DND-41 (cell line): ENCODE measurements around the gene KAT6B.

Experiments
- ATAC-seq: fragments of 200-7000 bp; cut with Tn5 transposase; 3 replicates; pipeline ENCODE4 v1.9.1; 2021; ENCODE audit warnings: low read depth; ENCODE audit not compliant: insufficient read depth
- DNase-seq: peaks from one replicate; pipeline ENCODE4 v3.0.0-alpha.2; 2020
- H2AFZ ChIP-seq: 2 replicates; pipeline ENCODE4 v1.6.0; 2012; ENCODE audit warnings: low read depth, low read length
- H3K27ac ChIP-seq: 2 replicates; pipeline ENCODE4 v1.5.1; 2012; ENCODE audit warnings: low read length, inconsistent platforms
- H3K27me3 ChIP-seq: fragments of 200-600 bp; sonication (generic); 2 replicates; pipeline ENCODE4 v1.6.0; 2012; ENCODE audit warnings: low read length, mild to moderate bottlenecking, inconsistent platforms; ENCODE audit not compliant: insufficient read depth, poor library complexity
- H3K36me3 ChIP-seq: 2 replicates; pipeline ENCODE4 v1.5.1; 2012; ENCODE audit warnings: low read length, inconsistent platforms; ENCODE audit not compliant: insufficient read depth
- H3K4me1 ChIP-seq: 2 replicates; pipeline ENCODE4 v1.5.1; 2012; ENCODE audit warnings: mild to moderate bottlenecking, low read length; ENCODE audit not compliant: insufficient read depth
- H3K4me2 ChIP-seq: 2 replicates; pipeline ENCODE4 v1.6.0; 2012; ENCODE audit warnings: mild to moderate bottlenecking, moderate library complexity, low read length, inconsistent platforms; ENCODE audit not compliant: insufficient read depth
- H3K4me3 ChIP-seq, 2 experiments: fragments of 200-600 bp in 1 of 2; shearing (Covaris generic) in 1 of 2; 2 replicates each; pipeline ENCODE4 v1.5.1; 2012 to 2016; ENCODE audit warnings: inconsistent platforms in 2 of 2, low read length in 2 of 2, mild to moderate bottlenecking in 2 of 2, low read depth in 1 of 2, moderate library complexity in 1 of 2
- H3K79me2 ChIP-seq: 2 replicates; pipeline ENCODE4 v1.6.0; 2012; ENCODE audit warnings: low read length, inconsistent platforms; ENCODE audit not compliant: insufficient read depth
- H3K9ac ChIP-seq: 2 replicates; pipeline ENCODE4 v1.6.0; 2012; ENCODE audit warnings: low read depth, mild to moderate bottlenecking, inconsistent platforms, low read length, moderate library complexity
- H3K9me3 ChIP-seq: 2 replicates; pipeline ENCODE4 v1.5.1; 2012; ENCODE audit warnings: low read length, moderate library complexity, mild to moderate bottlenecking, inconsistent platforms; ENCODE audit not compliant: insufficient read depth, severe bottlenecking
- H4K20me1 ChIP-seq: 2 replicates; pipeline ENCODE4 v1.6.0; 2012; ENCODE audit warnings: low read length; ENCODE audit not compliant: insufficient read depth
- EZH2 ChIP-seq: IDR thresholded peaks from 3 replicates; pipeline ENCODE4 v1.6.1; 2012; ENCODE audit warnings: borderline replicate concordance, low read depth, mild to moderate bottlenecking, moderate library complexity, low read length, inconsistent platforms; ENCODE audit not compliant: severe bottlenecking
- TF ChIP-seq, protein P1 (sequence below): IDR thresholded peaks from 2 replicates; pipeline ENCODE4 v1.5.1; 2012; ENCODE audit warnings: borderline replicate concordance, low read length, moderate library complexity, mild to moderate bottlenecking; ENCODE audit not compliant: poor library complexity, severe bottlenecking; ENCODE audit errors: extremely low read depth

The KAT6B gene

DNA sequence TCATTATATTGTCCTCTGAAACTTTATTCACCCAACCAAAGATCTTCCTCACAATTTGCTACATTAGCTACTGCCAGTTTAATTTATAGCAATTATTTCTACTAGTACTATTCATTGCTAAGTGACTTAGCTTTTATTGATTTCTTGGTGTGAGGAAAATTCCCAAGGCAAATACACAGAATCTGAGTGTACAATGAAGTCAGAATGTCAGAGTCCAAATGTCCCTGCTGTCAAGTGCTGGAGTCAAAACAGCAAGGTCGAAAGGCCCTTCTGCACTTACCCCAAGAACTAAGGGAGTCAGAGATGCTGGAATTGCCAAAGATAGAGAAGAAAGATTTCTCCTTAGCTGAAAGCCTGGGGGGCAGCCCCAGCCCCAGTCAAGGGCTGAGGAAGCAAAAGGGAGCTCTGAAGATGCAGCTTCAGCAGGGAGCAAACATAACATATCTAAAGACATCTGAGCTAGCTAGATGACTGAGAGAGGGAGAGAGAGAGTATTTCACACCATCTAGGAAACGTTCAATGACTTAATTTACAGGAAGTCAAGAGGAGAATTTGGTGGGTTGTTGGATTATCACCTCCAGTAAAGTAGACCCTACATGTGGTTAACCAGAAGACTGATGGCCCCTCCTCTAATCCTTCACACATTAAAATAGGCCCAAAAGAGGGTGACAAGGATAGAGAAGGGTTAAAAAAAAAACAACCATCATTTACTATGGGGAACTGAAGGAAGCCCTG, 248.5 kb downstream of the KAT6B start:
- H3K4me2 ChIP-seq, result no peak overlapping the region
- H3K4me3 ChIP-seq, result no peak overlapping the region
- no peaks in the 10 kb centered on the region for H3K9me3 ChIP-seq
- ATAC-seq (peak; percentile 85), DNase-seq (no peak)
- H3K79me2 ChIP-seq, result no peaks in the 10 kb centered on the region
- no peak overlapping the region for H3K27ac ChIP-seq
- H3K9ac ChIP-seq, result no peak overlapping the region
- H3K36me3 ChIP-seq, result no peaks in the 10 kb centered on the region
- H3K4me1 ChIP-seq, result peaks cover 4% of the 10 kb centered on the region; the same call in 1 of the 2 replicates
- H3K27me3 ChIP-seq, result no peaks in the 10 kb centered on the region
- TF ChIP-seq, protein P1, sequence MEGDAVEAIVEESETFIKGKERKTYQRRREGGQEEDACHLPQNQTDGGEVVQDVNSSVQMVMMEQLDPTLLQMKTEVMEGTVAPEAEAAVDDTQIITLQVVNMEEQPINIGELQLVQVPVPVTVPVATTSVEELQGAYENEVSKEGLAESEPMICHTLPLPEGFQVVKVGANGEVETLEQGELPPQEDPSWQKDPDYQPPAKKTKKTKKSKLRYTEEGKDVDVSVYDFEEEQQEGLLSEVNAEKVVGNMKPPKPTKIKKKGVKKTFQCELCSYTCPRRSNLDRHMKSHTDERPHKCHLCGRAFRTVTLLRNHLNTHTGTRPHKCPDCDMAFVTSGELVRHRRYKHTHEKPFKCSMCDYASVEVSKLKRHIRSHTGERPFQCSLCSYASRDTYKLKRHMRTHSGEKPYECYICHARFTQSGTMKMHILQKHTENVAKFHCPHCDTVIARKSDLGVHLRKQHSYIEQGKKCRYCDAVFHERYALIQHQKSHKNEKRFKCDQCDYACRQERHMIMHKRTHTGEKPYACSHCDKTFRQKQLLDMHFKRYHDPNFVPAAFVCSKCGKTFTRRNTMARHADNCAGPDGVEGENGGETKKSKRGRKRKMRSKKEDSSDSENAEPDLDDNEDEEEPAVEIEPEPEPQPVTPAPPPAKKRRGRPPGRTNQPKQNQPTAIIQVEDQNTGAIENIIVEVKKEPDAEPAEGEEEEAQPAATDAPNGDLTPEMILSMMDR, result no peak
- no peak for TF ChIP-seq EZH2
- H2AFZ ChIP-seq, result no peak overlapping the region
- no peaks in the 10 kb centered on the region for H4K20me1 ChIP-seq

DNA sequence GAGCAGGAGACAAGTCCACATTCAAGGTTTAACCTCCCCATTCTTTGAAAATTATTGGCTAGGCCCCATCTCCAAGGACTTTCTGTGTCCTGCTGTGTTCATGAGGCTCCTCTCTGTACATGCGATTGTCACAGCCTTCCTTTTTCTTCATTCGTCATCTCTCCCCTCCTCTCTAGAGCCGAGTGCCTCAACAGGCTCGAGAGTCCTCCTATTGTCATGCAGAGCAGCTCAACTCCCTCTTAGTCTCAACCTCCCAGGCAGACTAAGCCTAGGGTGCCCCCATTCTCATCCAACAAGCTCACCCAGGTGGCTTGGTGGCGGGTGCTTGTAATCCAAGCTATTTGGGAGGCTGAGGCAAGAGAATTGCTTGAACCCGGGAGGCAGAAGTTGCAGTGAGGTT, 249.9 kb downstream of the KAT6B start:
- peaks cover 4% of the 10 kb centered on the region; the same call in 1 of the 2 replicates for H3K4me1 ChIP-seq
- H3K27me3 ChIP-seq, result no peaks in the 10 kb centered on the region
- H3K4me2 ChIP-seq, result no peak overlapping the region
- no peak for TF ChIP-seq EZH2
- TF ChIP-seq, protein P1, result no peak
- H4K20me1 ChIP-seq, result no peaks in the 10 kb centered on the region
- no peak overlapping the region for H3K9ac ChIP-seq
- H3K27ac ChIP-seq, result no peak overlapping the region
- H3K79me2 ChIP-seq, result no peaks in the 10 kb centered on the region
- no peak overlapping the region for H2AFZ ChIP-seq
- DNase-seq (no peak), ATAC-seq (no peak)
- H3K36me3 ChIP-seq, result no peaks in the 10 kb centered on the region
- no peak overlapping the region for H3K4me3 ChIP-seq
- H3K9me3 ChIP-seq, result no peaks in the 10 kb centered on the region

DNA sequence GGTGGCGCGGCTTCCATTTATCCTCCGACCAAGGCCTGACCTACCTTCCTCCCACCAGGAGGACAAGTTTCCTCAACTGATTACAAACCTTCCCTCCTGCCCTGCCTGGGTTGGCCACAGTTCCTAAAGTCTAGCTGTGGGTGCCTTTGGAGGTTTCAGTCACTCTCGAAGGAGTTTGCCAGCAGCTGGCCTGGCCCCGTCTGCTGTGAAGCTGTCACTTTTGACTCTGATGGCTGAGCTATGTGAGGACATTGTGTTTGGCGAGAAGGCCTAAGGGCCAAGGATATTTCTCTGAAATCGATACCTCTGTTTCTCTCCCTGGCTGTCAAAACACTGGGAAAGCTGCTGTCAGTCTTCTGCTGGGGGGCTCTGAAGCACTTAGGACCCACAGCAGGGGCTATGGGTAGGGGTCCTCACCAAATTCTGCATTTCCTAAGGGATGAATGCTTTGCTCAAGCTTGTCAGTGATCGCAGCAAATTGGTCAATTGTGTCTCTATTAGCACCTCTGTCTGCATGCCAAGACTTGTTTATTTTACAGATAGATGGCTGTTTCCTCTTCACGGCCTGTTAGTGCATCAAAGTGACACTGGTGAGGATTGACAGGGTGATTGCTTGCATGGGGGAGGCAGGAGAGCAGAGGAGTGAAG, 253.2 kb downstream of the KAT6B start:
- no peak overlapping the region for H3K4me3 ChIP-seq
- no peak overlapping the region for H3K9ac ChIP-seq
- peaks cover 4% of the 10 kb centered on the region; the same call in 1 of the 2 replicates for H3K4me1 ChIP-seq
- H3K36me3 ChIP-seq, result no peaks in the 10 kb centered on the region
- no peak for TF ChIP-seq EZH2
- TF ChIP-seq, protein P1, result no peak
- H3K79me2 ChIP-seq, result no peaks in the 10 kb centered on the region
- DNase-seq (no peak), ATAC-seq (no peak)
- no peaks in the 10 kb centered on the region for H3K9me3 ChIP-seq
- H3K4me2 ChIP-seq, result no peak overlapping the region
- no peak overlapping the region for H3K27ac ChIP-seq
- no peak overlapping the region for H2AFZ ChIP-seq
- no peaks in the 10 kb centered on the region for H4K20me1 ChIP-seq
- no peaks in the 10 kb centered on the region for H3K27me3 ChIP-seq
